GM18505 (cell line): ENCODE measurements around the gene MYO1D.

Experiments used
- ATAC-seq: cut with Tn5 transposase; IDR thresholded peaks from one replicate; pipeline ENCODE4 v1.9.1; 2021; ENCODE audit not compliant: unreplicated experiment
- POLR2A ChIP-seq: IDR thresholded peaks from 4 replicates; pipeline ENCODE4 v1.6.1; 2011; ENCODE audit warnings: borderline replicate concordance; ENCODE audit not compliant: insufficient read depth, insufficient read length; ENCODE audit errors: extremely low read depth

The MYO1D gene

DNA sequence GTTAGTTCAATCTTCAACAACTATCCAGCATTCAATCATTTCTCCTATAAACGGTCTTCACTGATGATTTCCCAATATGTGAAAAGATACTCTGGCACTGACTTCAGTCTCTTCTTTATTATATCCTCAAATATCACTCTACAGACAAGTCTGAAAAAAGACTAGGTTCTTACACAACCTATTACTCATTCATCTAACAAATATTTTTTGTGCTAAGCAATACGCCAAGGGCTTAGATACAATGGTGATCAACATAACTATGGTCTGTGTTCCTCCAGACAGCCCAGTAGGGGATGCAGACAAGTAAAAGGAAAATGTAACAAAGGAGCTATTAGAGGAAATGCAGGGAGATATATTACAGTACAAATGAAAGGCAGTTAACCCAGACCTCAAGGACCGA lies 63.9 kb downstream of the MYO1D start:
- no peak for TF ChIP-seq POLR2A
- no peak for ATAC-seq

DNA sequence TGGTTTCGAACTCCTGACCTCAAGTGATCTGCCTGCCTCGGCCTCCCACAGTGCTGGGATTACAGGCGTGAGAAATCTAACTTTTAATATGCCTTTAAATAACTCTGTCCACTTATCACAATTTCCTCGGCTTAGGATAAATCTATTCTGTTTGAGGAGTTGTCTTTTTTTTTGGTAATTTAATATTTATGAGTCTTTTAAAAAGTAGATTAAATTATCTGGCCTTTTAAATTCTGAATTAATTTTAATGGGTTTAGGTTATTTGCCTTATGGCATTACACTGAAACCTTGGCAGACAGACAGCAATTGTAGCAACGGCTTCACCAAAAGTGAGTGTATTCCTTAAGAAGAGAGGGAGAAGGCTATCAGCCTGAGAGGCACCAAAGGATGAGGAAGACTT lies 66.2 kb downstream of the MYO1D start:
- no peak for ATAC-seq

DNA sequence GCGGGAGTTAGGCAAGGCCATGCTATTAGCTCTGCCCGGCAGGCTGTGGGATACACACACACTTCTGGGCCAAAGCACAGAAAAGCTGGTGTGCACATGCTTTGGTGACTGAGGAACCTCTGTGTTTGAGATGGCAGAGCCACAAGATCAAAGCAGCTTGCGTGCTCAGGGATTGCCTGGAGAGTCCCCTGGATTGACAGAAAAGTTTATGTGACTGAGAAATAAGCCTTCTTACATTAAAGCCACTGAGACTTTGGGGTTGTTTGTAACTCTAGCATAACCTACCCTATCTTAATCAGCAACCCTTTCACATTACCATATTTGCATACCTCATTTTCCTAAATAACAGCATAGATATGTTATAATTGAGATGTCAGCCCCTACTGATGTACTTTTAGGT lies 69.3 kb downstream of the MYO1D start:
- ATAC-seq: no peak
- no peak for TF ChIP-seq POLR2A

More for the DNA sequence above, 66.2 kb downstream of the MYO1D start:
- no peak for TF ChIP-seq POLR2A

DNA sequence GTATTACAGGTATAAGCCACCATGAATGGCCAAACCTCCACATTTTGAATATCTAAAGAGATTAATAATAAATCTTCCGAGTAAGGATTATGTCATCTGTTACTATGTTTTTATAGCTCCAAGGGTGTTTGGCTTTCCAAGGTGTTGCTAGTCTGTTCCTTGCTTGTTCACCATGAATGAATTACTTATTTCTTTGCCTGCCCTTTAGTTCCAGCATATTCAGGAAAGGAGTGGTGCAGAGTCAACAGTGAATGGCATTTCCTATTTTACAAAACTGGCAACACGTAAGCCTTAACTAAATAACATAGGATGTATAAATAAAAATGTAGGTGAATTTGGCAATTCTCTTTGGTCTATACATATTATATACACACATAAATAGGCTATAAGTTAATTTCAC lies 70.3 kb downstream of the MYO1D start:
- TF ChIP-seq POLR2A: no peak

DNA sequence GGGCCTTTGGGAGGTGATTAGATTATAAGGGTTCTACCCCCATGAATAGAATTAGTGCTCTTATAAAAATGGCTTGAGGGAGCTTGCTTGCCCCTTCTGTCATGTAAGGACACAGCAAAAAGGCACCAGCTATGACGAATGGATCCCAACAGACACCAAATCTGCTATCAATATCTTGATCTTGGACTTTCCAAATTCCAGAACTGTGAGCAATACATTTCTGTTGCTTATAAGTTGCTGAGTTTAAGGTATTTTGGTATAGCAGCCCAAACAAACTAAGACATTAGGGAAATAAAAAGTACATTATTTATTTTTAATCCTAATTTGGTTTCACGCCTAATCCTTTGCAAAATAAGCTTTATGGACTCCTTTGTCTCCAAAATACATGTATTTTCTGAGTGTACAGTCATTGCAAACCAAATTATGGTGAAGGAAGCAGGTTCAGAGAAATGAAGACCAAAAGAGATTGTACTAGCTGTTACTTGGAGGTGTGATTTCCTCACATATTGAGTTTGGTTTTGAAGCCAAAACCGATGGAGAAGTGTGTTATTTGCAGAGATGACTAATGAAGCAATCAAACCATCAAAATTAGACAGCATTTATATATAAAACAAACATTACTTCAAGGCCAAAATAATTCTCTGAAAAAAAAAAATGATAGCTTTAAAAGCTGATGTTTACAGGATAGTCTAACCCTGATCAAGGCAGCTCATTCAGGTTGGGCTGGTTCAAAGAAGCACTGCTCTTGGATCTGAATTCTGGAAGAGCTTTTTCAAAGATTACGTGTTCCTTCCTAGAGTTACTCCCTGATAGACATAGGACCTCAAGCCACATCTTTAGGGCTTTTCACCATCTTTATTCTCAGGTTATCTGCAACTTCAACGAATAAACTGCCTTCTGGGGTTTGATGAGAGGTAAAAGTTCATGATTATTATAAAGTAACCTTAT lies 71.6 kb downstream of the MYO1D start:
- TF ChIP-seq POLR2A: no peak

More for the DNA sequence above, 70.3 kb downstream of the MYO1D start:
- no peak for ATAC-seq

DNA sequence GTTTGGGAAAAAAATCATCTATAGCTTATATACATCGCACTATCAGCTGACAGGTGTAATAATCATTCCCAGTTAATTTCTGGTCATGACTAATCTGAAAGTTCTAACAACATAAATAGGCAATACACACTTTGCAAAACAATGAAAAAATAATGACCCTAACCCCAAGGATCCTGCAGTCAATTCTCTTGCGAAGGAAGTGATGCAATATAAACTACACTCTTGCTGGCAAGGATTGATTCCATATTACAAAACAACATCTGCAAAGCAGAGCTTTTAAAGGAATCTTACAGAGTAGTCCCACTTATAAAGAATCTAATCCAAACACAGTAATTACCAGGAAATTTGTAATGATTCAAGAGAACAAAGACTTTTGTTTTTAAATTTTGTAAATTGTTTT lies 73.4 kb downstream of the MYO1D start:
- TF ChIP-seq POLR2A: no peak
- no peak for ATAC-seq

More for the DNA sequence above, 71.6 kb downstream of the MYO1D start:
- no peak for ATAC-seq

DNA sequence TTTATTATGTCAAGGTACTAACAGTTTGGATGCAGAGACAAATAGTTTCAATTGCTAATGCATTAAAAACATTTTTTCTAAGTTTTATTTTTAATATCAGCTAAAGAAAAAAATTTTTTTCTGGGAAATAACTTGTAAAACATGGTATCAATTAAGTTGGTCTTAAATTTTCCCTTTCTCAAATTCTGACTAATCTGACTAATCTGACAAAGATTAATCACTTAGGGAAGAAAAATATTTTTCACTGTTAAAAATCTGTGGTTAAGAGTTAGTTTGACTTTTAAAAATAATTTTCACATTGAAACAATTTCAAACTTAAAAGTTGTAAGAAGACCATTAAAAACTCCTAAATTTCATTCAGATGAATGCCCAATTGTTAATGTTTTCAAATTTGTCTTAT lies 74.6 kb downstream of the MYO1D start:
- no peak for TF ChIP-seq POLR2A
- no peak for ATAC-seq

DNA sequence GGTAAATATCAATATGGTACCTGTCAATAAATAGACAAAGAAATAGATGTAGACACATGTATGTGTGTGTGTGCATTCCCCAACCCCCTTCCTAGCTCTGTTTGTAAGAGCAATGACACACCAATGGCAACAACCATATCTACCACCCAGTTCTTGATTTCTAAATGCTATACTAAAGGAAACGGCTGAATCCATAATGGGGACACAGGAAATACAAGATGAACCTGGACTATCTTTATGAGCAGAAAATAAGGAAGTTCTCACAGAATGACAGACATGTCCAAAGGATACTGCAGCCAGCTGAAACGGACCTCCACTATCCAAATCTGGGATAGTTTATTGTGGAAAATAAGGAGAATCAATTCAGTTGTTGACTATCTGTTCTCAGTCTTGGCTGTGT lies 75.3 kb downstream of the MYO1D start:
- TF ChIP-seq POLR2A: no peak
- no peak for ATAC-seq

DNA sequence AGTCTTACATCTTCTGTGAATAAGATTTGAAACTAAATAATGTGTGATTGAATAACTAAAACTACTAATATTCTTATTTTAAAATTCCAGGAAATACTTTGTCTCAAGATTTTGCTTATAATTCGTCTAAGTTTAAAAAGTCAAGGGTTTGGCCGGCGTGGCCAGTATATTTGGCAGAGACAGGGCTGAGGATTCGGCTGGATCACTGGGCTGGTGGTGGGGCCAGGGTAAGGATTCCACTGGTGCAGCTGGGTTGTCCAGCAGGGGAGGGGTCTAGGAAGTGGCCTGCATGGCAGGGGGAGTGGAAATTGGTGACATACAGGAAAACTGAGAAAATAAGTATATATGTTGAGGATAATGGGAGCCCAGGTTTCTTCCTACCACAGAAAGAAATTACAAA lies 75.7 kb downstream of the MYO1D start:
- no peak for ATAC-seq
- no peak for TF ChIP-seq POLR2A

DNA sequence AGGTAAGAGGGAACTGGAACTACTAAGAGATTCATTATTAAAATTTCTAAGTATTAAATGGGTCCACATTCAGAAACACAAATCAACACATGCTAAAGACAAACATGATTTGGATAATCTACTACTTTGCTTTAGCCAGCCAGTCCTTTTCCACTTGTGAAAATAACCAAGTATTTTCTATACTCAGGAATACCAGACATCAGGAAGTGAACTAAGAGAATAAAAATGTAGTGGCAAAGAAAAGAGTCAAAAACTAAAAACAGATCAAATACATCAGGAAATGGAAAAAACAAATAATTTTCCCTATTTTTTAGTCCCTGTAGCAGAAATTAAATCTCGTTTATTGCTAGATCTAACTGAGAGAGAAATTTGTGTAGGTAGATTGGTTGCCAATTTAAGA lies 78.0 kb downstream of the MYO1D start:
- TF ChIP-seq POLR2A: no peak
- no peak for ATAC-seq

DNA sequence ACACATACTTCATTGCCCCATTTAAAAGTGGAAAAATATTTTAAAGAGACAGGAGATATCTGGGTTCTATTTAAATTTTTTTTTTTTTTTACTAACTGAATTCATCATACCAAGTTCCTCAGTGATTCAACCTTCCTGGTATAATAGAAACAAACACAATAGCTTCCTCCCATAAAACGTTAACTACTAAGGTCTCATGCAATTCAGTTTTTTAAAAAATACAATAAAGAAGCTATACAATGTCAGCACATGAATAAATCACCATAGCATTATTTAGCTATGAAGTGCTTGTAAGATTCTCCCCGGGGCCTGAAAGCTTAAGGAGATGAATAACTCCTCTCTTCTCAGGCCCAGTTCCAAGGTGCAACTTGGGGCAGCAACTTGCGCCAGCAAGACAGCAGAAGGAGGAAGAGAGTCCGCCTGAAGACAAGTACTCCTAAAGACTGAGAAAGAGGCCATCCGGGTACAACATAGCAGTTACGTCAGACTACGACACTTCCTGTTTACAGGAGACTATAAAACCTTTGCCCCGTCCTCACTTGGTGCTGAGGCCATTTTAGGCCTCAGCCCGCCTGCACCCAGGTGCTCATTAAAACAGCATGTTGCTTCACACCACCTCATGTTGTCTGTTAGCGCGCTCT lies 81.5 kb downstream of the MYO1D start:
- TF ChIP-seq POLR2A: no peak
- no peak for ATAC-seq

DNA sequence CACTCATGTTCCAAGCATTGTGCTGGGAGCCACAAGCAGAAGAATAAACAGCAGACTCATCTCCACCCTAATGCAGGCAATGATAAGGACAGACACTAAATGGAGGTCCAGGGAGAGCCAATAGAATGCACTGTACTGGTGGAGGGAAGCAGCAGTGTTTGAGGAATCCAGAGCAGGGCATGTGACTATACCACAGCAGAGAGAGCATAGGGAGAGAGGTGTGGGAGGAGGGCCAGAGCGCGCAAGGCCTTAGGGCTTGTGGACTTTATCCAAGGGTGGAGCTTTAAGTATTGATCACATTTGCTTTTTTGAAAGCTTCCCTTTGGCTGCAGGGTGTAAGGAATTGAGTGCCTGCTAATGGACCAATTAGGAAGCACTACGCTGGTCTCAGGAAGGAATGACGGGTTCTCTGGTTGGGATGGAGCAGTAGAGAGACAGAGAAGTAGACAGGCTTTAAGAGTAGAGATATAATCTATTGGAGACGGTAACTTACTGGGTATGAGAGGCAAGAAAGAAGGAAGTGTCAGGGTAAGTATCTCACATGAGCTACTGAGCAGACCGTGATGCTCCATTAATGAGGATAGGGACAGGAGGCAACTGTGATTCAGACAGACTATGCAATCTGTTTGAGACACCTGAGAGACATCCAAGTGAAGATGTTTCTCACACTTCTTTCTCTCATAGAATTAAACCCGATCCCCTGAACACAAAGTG lies 82.2 kb downstream of the MYO1D start:
- TF ChIP-seq POLR2A: no peak
- ATAC-seq: no peak

DNA sequence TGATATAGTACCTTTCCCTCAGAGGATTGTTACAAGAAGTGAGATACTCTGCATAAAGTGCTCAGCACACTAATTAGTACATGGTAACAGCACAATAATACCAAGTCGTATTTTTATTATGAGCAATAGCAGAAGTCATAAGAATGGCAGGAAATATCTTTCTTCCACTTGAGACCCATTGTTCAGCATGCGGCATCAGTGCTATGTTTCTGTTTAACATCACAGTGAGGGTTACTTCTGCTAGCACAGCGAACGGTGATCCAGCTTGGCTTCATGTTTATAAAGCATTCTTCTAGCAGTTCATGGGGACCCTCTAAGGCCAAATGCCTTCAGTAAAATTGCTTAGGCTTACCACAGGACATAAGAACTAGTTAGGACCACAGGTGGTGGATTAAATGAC lies 83.1 kb downstream of the MYO1D start:
- no peak for ATAC-seq
- no peak for TF ChIP-seq POLR2A

DNA sequence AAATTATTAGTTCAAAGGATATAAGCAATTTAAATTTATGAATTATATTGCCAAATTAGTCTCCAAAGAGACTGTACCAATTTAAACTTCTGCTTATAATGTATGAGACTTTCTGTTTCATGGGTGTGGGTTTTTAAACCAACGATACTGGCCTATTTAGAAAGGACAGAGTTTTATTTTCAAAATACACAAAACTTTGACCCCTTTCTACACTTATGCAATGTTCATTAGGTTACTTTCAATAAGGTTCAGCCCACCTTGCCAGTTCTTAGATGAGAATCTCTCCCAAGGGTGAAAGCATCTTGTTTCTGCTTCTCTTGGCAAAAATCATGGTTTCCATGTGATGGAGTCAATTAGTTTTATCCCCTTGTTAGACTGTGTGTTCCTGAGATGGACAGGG lies 84.7 kb downstream of the MYO1D start:
- TF ChIP-seq POLR2A: no peak
- ATAC-seq: no peak

DNA sequence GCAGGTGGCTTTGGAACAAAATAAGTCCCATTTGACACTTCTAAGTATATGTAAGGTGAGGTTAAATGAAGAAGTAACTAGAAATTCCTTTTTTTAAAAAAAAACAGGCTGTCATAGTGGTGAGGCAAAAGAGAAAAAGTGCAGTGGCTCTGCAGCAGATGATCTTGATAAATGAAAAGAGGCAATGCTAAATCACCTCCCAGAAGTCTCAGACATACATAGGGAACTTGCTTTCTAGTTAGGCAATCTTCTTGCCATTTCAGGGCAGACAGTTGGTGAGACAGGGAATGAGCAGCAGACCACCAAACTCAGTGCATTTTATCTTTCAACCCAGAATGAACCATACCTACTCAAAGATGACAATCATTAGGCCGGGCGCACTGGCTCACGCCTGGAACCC lies 90.8 kb downstream of the MYO1D start:
- TF ChIP-seq POLR2A: no peak
- no peak for ATAC-seq
